ENCODE data around the gene DDR2. TPM values are rescaled to one million over a fixed set of nuclear protein-coding genes. Genes with fewer than 3 reads are reported as not detected.
"Not testable (repeated sequence)": the region's sequence is repeated elsewhere in the genome, so short reads cannot be mapped to it uniquely, and the experiment has no call there.

DDR2 gene
- 10 to 100 TPM in 4 of 8 experiments, 1 to 10 TPM in 3, under 1 TPM in 1; 0.96 to 75.2 (median 28.6) TPM for total RNA-seq

GRCh38 chr1:162632217-162632666, at the start of gene DDR2:
TSS of gene DDR2 (plus strand) at chr1:162632464. CDS start at chr1:162719064, 86,600 bp downstream.
- Histone ChIP-seq H3K27ac (peak within 1 kb of the TSS; percentile 33 to 69), H3K4me1 (replicated peaks in 1 of 2) (peaks cover 36 to 45% of the 10 kb centered on the region in 2 donors), H3K4me3 (peak within 1 kb of the TSS in 4 of 5 donors; percentile 4 to 32 (median 10))
- peak; percentile 22 to 75 (median 58) for ATAC-seq (replicated peaks in 6 of 8)
- in situ Hi-C loops (cut with MboI; ENCODE audit: low pct_unique_long_range_greater_than_20kb in 2 of 9, low sequenced_read_pairs in 9 of 9, unreplicated experiment in 9 of 9), result no loop called here
- 0 to 93% (median 68%) methylated on average over 2 to 4 of the region's 4 CpGs; no CpG with 5 or more reads in 1 of the 10 experiments for WGBS, 10 experiments

- ATAC-seq (replicated peaks in 6 of 8); H3K27ac ChIP-seq; in situ Hi-C loops (cut with MboI; ENCODE audit: low pct_unique_long_range_greater_than_20kb in 2 of 9, low sequenced_read_pairs in 9 of 9, unreplicated experiment in 9 of 9); H3K4me3 ChIP-seq: not testable (repeated sequence)
- H3K4me1 ChIP-seq (replicated peaks in 1 of 2), result peaks cover 0 to 23% of the 10 kb centered on the region in 2 donors
- WGBS, 10 experiments, result 60 to 94% (median 81%) methylated on average over 1 to 6 of the region's 6 CpGs; no CpG with 5 or more reads in 2 of the 10 experiments
Observed at GRCh38 chr1:162582901-162583300, 49.4 kb upstream of the DDR2 start.

- WGBS, 10 experiments, result 73 to 100% (median 92%) methylated on average over 1 to 4 of the region's 4 CpGs; no CpG with 5 or more reads in 4 of the 10 experiments
- peaks cover 0 to 13% of the 10 kb centered on the region in 2 donors for H3K4me1 ChIP-seq (replicated peaks in 1 of 2)
- H3K27ac ChIP-seq; H3K4me3 ChIP-seq; ATAC-seq (replicated peaks in 6 of 8); in situ Hi-C loops (cut with MboI; ENCODE audit: low pct_unique_long_range_greater_than_20kb in 2 of 9, low sequenced_read_pairs in 9 of 9, unreplicated experiment in 9 of 9): not testable (repeated sequence)
Observed at GRCh38 chr1:162585101-162585500, 47.2 kb upstream of the DDR2 start.

GRCh38 chr1:162587347-162587746, 44.9 kb upstream of the DDR2 start:
- ATAC-seq (replicated peaks in 6 of 8), result no peak
- 60 to 100% (median 83%) methylated on average over 1 to 6 of the region's 6 CpGs; no CpG with 5 or more reads in 1 of the 10 experiments for WGBS, 10 experiments
- in situ Hi-C loops (cut with MboI; ENCODE audit: low pct_unique_long_range_greater_than_20kb in 2 of 9, low sequenced_read_pairs in 9 of 9, unreplicated experiment in 9 of 9), result no loop called here
- Histone ChIP-seq H3K4me3 (no peak overlapping the region), H3K27ac (no peak overlapping the region), H3K4me1 (replicated peaks in 1 of 2) (no peaks in the 10 kb centered on the region)

- no peak for ATAC-seq (replicated peaks in 6 of 8)
- H3K4me1 ChIP-seq (replicated peaks in 1 of 2), result no peaks in the 10 kb centered on the region
- H3K4me3 ChIP-seq, result no peak overlapping the region
- in situ Hi-C loops (cut with MboI; ENCODE audit: low pct_unique_long_range_greater_than_20kb in 2 of 9, low sequenced_read_pairs in 9 of 9, unreplicated experiment in 9 of 9), result no loop called here
- 87 to 100% (median 97%) methylated on average over 2 to 5 of the region's 5 CpGs for WGBS, 10 experiments
- H3K27ac ChIP-seq, result no peak overlapping the region
Observed at GRCh38 chr1:162587761-162588260, 44.5 kb upstream of the DDR2 start.

- Histone ChIP-seq H3K27ac (no peak overlapping the region), H3K4me1 (replicated peaks in 1 of 2) (no peaks in the 10 kb centered on the region), H3K4me3 (no peak overlapping the region)
- in situ Hi-C loops (cut with MboI; ENCODE audit: low pct_unique_long_range_greater_than_20kb in 2 of 9, low sequenced_read_pairs in 9 of 9, unreplicated experiment in 9 of 9), result no loop called here
- no peak for ATAC-seq (replicated peaks in 6 of 8)
- WGBS, 10 experiments, result 91 to 100% (median 99%) methylated on average over 1 to 3 of the region's 3 CpGs
Observed at GRCh38 chr1:162590101-162590500, 42.2 kb upstream of the DDR2 start.

GRCh38 chr1:162590686-162591085, 41.6 kb upstream of the DDR2 start:
- no peak overlapping the region for H3K27ac ChIP-seq
- no peak for ATAC-seq (replicated peaks in 6 of 8)
- H3K4me3 ChIP-seq, result no peak overlapping the region
- in situ Hi-C loops (cut with MboI; ENCODE audit: low pct_unique_long_range_greater_than_20kb in 2 of 9, low sequenced_read_pairs in 9 of 9, unreplicated experiment in 9 of 9), result no loop called here
- WGBS, 10 experiments, result 83 to 100% (median 100%) methylated on average over 1 to 2 of the region's 2 CpGs; no CpG with 5 or more reads in 2 of the 10 experiments
- H3K4me1 ChIP-seq (replicated peaks in 1 of 2), result no peaks in the 10 kb centered on the region

GRCh38 chr1:162596514-162597170, 35.6 kb upstream of the DDR2 start:
- in situ Hi-C loops (cut with MboI; ENCODE audit: low pct_unique_long_range_greater_than_20kb in 2 of 9, low sequenced_read_pairs in 9 of 9, unreplicated experiment in 9 of 9), result no loop called here
- ATAC-seq (replicated peaks in 6 of 8), result no peak

GRCh38 chr1:162599451-162599850, 32.8 kb upstream of the DDR2 start:
- Histone ChIP-seq H3K27ac (no peak overlapping the region), H3K4me1 (replicated peaks in 1 of 2) (no peaks in the 10 kb centered on the region), H3K4me3 (no peak overlapping the region)
- no peak for ATAC-seq (replicated peaks in 6 of 8)
- WGBS, 10 experiments, result 80 to 100% (median 100%) methylated on average over 1 of the region's 1 CpG
- in situ Hi-C loops (cut with MboI; ENCODE audit: low pct_unique_long_range_greater_than_20kb in 2 of 9, low sequenced_read_pairs in 9 of 9, unreplicated experiment in 9 of 9), result no loop called here

More at GRCh38 chr1:162596514-162597170, 35.6 kb upstream of the DDR2 start:
- H3K27ac ChIP-seq, result no peak overlapping the region
- H3K4me3 ChIP-seq, result no peak overlapping the region
- WGBS, 10 experiments, result 57 to 100% (median 95%) methylated on average over 1 to 2 of the region's 2 CpGs
- no peaks in the 10 kb centered on the region for H3K4me1 ChIP-seq (replicated peaks in 1 of 2)

- 80 to 100% (median 90%) methylated on average over 1 to 2 of the region's 2 CpGs; no CpG with 5 or more reads in 3 of the 10 experiments for WGBS, 10 experiments
- not testable (repeated sequence) for ATAC-seq (replicated peaks in 6 of 8); H3K27ac ChIP-seq; H3K4me3 ChIP-seq; H3K4me1 ChIP-seq (replicated peaks in 1 of 2)
- in situ Hi-C loops (cut with MboI; ENCODE audit: low pct_unique_long_range_greater_than_20kb in 2 of 9, low sequenced_read_pairs in 9 of 9, unreplicated experiment in 9 of 9), result loop anchor here in 1 of 9 experiments (25.0 kb wide), 1 partner anchor 184 kb away; the partner anchor contains the start of gene HSD17B7
Observed at GRCh38 chr1:162603117-162603516, 29.1 kb upstream of the DDR2 start.

GRCh38 chr1:162605225-162605927, 26.9 kb upstream of the DDR2 start:
- no peak overlapping the region for H3K27ac ChIP-seq
- 68 to 100% (median 88%) methylated on average over 1 to 3 of the region's 3 CpGs; no CpG with 5 or more reads in 1 of the 10 experiments for whole genome bisulfite sequencing, 10 experiments
- in situ Hi-C loops (cut with MboI; ENCODE audit: low pct_unique_long_range_greater_than_20kb in 2 of 9, low sequenced_read_pairs in 9 of 9, unreplicated experiment in 9 of 9), result loop anchor here in 1 of 9 experiments (25.0 kb wide), 1 partner anchor 182 kb away; the partner anchor contains the start of gene HSD17B7
- H3K4me3 ChIP-seq, result no peak overlapping the region
- H3K4me1 ChIP-seq (replicated peaks in 1 of 2), result no peaks in the 10 kb centered on the region
- ATAC-seq (replicated peaks in 6 of 8), result peak in 2 of 8 experiments; percentile 35 to 51

- WGBS, 10 experiments, result 0 to 100% (median 94%) methylated on average over 2 of the region's 2 CpGs; no CpG with 5 or more reads in 3 of the 10 experiments
- Histone ChIP-seq H3K4me3 (no peak overlapping the region), H3K4me1 (replicated peaks in 1 of 2) (peaks cover 8 to 13% of the 10 kb centered on the region in 2 donors), H3K27ac (no peak overlapping the region)
- no peak for ATAC-seq (replicated peaks in 6 of 8)
- in situ Hi-C loops (cut with MboI; ENCODE audit: low pct_unique_long_range_greater_than_20kb in 2 of 9, low sequenced_read_pairs in 9 of 9, unreplicated experiment in 9 of 9), result loop anchor here in 1 of 9 experiments (25.0 kb wide), 1 partner anchor 178 kb away; the partner anchor contains the start of gene HSD17B7
Observed at GRCh38 chr1:162609306-162609705, 23.0 kb upstream of the DDR2 start.

Data from motor neuron (in vitro differentiated cells).